H1 (cell line): ENCODE results near the gene GFAP.

ENCODE experiments used
- CBX8 ChIP-seq: fragments of 300-800, 300-1000 bp; sonication (generic); IDR thresholded peaks from 2 replicates; pipeline ENCODE4 v1.7.1; 2016; ENCODE audit warnings: low read depth, low read length, borderline replicate concordance
- CTCF ChIP-seq, 3 experiments: IDR thresholded peaks; 1 replicate in 2 of 3; 2 replicates in 1 of 3; pipeline versions ENCODE4 v1.5.1 to v1.6.1; 2011; ENCODE audit warnings: low read length in 3 of 3, mild to moderate bottlenecking in 3 of 3, inconsistent platforms in 2 of 3, low read depth in 1 of 3, moderate library complexity in 1 of 3; ENCODE audit not compliant: insufficient read depth in 1 of 3; ENCODE audit errors: control extremely low read depth in 1 of 3
- E2F6 ChIP-seq: IDR thresholded peaks from 2 replicates; pipeline ENCODE4 v1.6.1; 2012; ENCODE audit warnings: inconsistent platforms
- EP300 ChIP-seq, 2 experiments: IDR thresholded peaks; 1 replicate in 1 of 2; 2 replicates in 1 of 2; pipeline ENCODE4 v1.6.1; 2011 to 2012; ENCODE audit warnings: low read depth in 2 of 2, low read length in 2 of 2, mild to moderate bottlenecking in 2 of 2, borderline replicate concordance in 1 of 2, inconsistent platforms in 1 of 2, moderate library complexity in 1 of 2
- EZH2 ChIP-seq: fragments of 200-600 bp; sonication (generic); IDR thresholded peaks from 2 replicates; pipeline ENCODE4 v1.7.1; 2012; ENCODE audit warnings: low read depth, mild to moderate bottlenecking, moderate library complexity, low read length, inconsistent platforms; ENCODE audit not compliant: severe bottlenecking
- POLR2A ChIP-seq, 2 experiments: IDR thresholded peaks; 1 replicate in 1 of 2; 2 replicates in 1 of 2; pipeline ENCODE4 v1.6.1; 2011; ENCODE audit warnings: low read depth in 2 of 2, low read length in 2 of 2, mild to moderate bottlenecking in 2 of 2; ENCODE audit errors: control extremely low read depth in 1 of 2
- RAD21 ChIP-seq, 2 experiments: IDR thresholded peaks in 1 of 2; conservative IDR thresholded peaks in 1 of 2; 2 replicates each; pipeline ENCODE4 v1.6.1; 2011; ENCODE audit warnings: low read depth in 2 of 2, low read length in 2 of 2, improper control_type of control experiment in 1 of 2, inconsistent platforms in 1 of 2, mild to moderate bottlenecking in 1 of 2, moderate library complexity in 1 of 2
- SIN3A ChIP-seq, 2 experiments: IDR thresholded peaks in 1 of 2; conservative IDR thresholded peaks in 1 of 2; 2 replicates each; pipeline ENCODE4 v1.6.1; 2011 to 2012; ENCODE audit warnings: low read length in 2 of 2, improper control_type of control experiment in 1 of 2, low read depth in 1 of 2, mild to moderate bottlenecking in 1 of 2
- SIX5 ChIP-seq: IDR thresholded peaks from 2 replicates; pipeline ENCODE4 v1.6.1; 2011; ENCODE audit warnings: mild to moderate bottlenecking, low read depth, low read length
- SP2 ChIP-seq: IDR thresholded peaks from 2 replicates; pipeline ENCODE4 v1.6.1; 2012; ENCODE audit warnings: mild to moderate bottlenecking, low read length, inconsistent platforms
- YY1 ChIP-seq: IDR thresholded peaks from 2 replicates; pipeline ENCODE4 v1.6.1; 2011; ENCODE audit warnings: low read depth, mild to moderate bottlenecking, low read length

- TF ChIP-seq RAD21 (IDR thresholded peaks at IDR 0.05 in 1 of 2, conservative IDR thresholded peaks at IDR 0.05 in 1 of 2; ENCODE audit: low read depth in 2 of 2, low read length in 2 of 2) (no peak), SIX5 (no peak), CTCF (IDR thresholded peaks at IDR 0.05; ENCODE audit: control extremely low read depth in 1 of 3, insufficient read depth in 1 of 3, low read depth in 1 of 3, low read length in 3 of 3) (no peak), EP300 (IDR thresholded peaks at IDR 0.05; ENCODE audit: borderline replicate concordance in 1 of 2, low read depth in 2 of 2, low read length in 2 of 2) (no peak), SIN3A (conservative IDR thresholded peaks at IDR 0.05 in 1 of 2, IDR thresholded peaks at IDR 0.05 in 1 of 2; ENCODE audit: low read depth in 1 of 2, low read length in 2 of 2) (no peak), EZH2 (no peak), SP2 (no peak), CBX8 (no peak), POLR2A (IDR thresholded peaks at IDR 0.05; ENCODE audit: control extremely low read depth in 1 of 2, low read depth in 2 of 2, low read length in 2 of 2) (no peak), YY1 (no peak), E2F6 (no peak)
These were observed 39.5 kb downstream of the GFAP start for GRCh38 chr17:44875761-44876160.
